GM18873 (cell line): ENCODE results near the gene ARID3B.

Experiments
- ATAC-seq: cut with Tn5 transposase; IDR thresholded peaks from one replicate; pipeline ENCODE4 v1.9.1; 2021; ENCODE audit warnings: mild to moderate bottlenecking, moderate library complexity, moderate number of reproducible peaks; ENCODE audit not compliant: unreplicated experiment, low FRiP score

ARID3B gene

GRCh38 chr15:74633781-74634180 is 92.8 kb downstream of the ARID3B start:
- ATAC-seq, result no peak

- ATAC-seq, result no peak
Observed at GRCh38 chr15:74635228-74635627, 94.2 kb downstream of the ARID3B start.

- ATAC-seq, result no peak
Observed at GRCh38 chr15:74636984-74637383, 96.0 kb downstream of the ARID3B start.

GRCh38 chr15:74641151-74641550 is 100.1 kb downstream of the ARID3B start:
- ATAC-seq, result no peak

- no peak for ATAC-seq
Observed at GRCh38 chr15:74642348-74642733, 101.3 kb downstream of the ARID3B start.

- no peak for ATAC-seq
Observed at GRCh38 chr15:74642734-74643664, 102.0 kb downstream of the ARID3B start.

GRCh38 chr15:74643665-74644204 is 102.7 kb downstream of the ARID3B start:
- ATAC-seq, result no peak

- no peak for ATAC-seq
Observed at GRCh38 chr15:74646480-74646879, 105.5 kb downstream of the ARID3B start.
